SK-N-SH (cell line): Measurements from ENCODE around the gene TREML4. TPM values are rescaled to one million over a fixed set of nuclear protein-coding genes. Genes with fewer than 3 reads are reported as not detected.
A peak's percentile ranks its signal among the peaks of the same experiment; 100 is the strongest.

Experiments used
- CTCF ChIA-PET: fragments of 300-600, 350-600 bp; formaldehyde crosslinking; extraction: SDS; loops from one replicate; lab custom pipeline; 2021; lab: Yijun Ruan, JAX
- POLR2A ChIA-PET: fragments of 350-600 bp; sonication (Branson Sonifier 250); formaldehyde crosslinking; extraction: SDS; loops from one replicate; lab custom pipeline; 2020; ENCODE audit warnings: antibody characterized with exemption, inconsistent platforms; lab: Yijun Ruan, JAX
- DNase-seq: peaks from one replicate; pipeline ENCODE4 v3.0.0; 2012
- H2AFZ ChIP-seq: fragments of 200-600 bp; sonication (generic); 2 replicates; pipeline ENCODE4 v1.8.1; 2016; ENCODE audit warnings: antibody characterized with exemption, mild to moderate bottlenecking, low read depth
- H3F3A ChIP-seq: fragments of 200-600 bp; sonication (generic); replicated peaks from 2 replicates; pipeline ENCODE3; 2016; ENCODE audit warnings: antibody characterized with exemption, mild to moderate bottlenecking; ENCODE audit not compliant: insufficient read depth
- H3K27ac ChIP-seq, 2 experiments: fragments of 200-500 bp in 1 of 2; fragments of 200-600 bp in 1 of 2; sonication (Bioruptor generic) in 1 of 2; sonication (generic), shearing (Covaris generic) in 1 of 2; 2 replicates each; pipeline versions ENCODE4 v1.5.1 to v1.6.1; 2014 to 2016; ENCODE audit warnings: low read depth in 2 of 2, inconsistent platforms in 1 of 2, low read length in 1 of 2, mild to moderate bottlenecking in 1 of 2, mixed read lengths in 1 of 2
- H3K27me3 ChIP-seq: fragments of 200-600 bp; sonication (generic), shearing (Covaris generic); 2 replicates; pipeline ENCODE4 v1.6.1; 2016; ENCODE audit warnings: mixed run types; ENCODE audit not compliant: insufficient read depth
- H3K36me3 ChIP-seq, 2 experiments: fragments of 200-500 bp in 1 of 2; fragments of 200-600 bp in 1 of 2; sonication (Bioruptor generic) in 1 of 2; sonication (generic) in 1 of 2; replicated peaks in 1 of 2; 2 replicates each; pipeline versions ENCODE3 to v1.5.1; 2014 to 2016; ENCODE audit warnings: low read length in 1 of 2, mild to moderate bottlenecking in 1 of 2; ENCODE audit not compliant: insufficient read depth in 2 of 2, control insufficient read depth in 1 of 2
- H3K4me1 ChIP-seq, 2 experiments: fragments of 200-500 bp in 1 of 2; fragments of 200-600 bp in 1 of 2; sonication (Bioruptor generic) in 1 of 2; sonication (generic), shearing (Covaris generic) in 1 of 2; 2 replicates each; pipeline versions ENCODE4 v1.5.1 to v1.6.1; 2014 to 2016; ENCODE audit warnings: low read depth in 1 of 2, low read length in 1 of 2, mixed run types in 1 of 2; ENCODE audit not compliant: insufficient read depth in 2 of 2, control insufficient read depth in 1 of 2
- H3K4me2 ChIP-seq: fragments of 200-600 bp; sonication (generic), shearing (Covaris generic); 2 replicates; pipeline ENCODE4 v1.6.1; 2017; ENCODE audit warnings: mixed run types
- H3K4me3 ChIP-seq, 2 experiments: fragments of 200-500 bp in 1 of 2; fragments of 200-600 bp in 1 of 2; sonication (Bioruptor generic) in 1 of 2; sonication (generic), shearing (Covaris generic) in 1 of 2; 2 replicates each; pipeline versions ENCODE4 v1.5.1 to v1.8.1; 2014 to 2016; ENCODE audit warnings: low read depth in 2 of 2, inconsistent platforms in 1 of 2, low read length in 1 of 2, mild to moderate bottlenecking in 1 of 2, mixed read lengths in 1 of 2, moderate library complexity in 1 of 2
- H3K79me2 ChIP-seq: fragments of 200-600 bp; sonication (generic); 2 replicates; pipeline ENCODE4 v1.8.1; 2017; ENCODE audit warnings: mild to moderate bottlenecking; ENCODE audit not compliant: insufficient read depth
- H3K9ac ChIP-seq: fragments of 200-600 bp; sonication (generic); 2 replicates; pipeline ENCODE4 v1.6.1; 2017; ENCODE audit warnings: mixed run types
- H3K9me2 ChIP-seq: fragments of 200-600 bp; sonication (generic); 2 replicates; pipeline ENCODE4 v1.6.1; 2017; ENCODE audit warnings: mixed run types
- H3K9me3 ChIP-seq: fragments of 200-600 bp; sonication (generic); 2 replicates; pipeline ENCODE4 v1.6.1; 2017; ENCODE audit warnings: mixed run types, mild to moderate bottlenecking, moderate library complexity
- H4K20me1 ChIP-seq: fragments of 200-600 bp; sonication (generic); 2 replicates; pipeline ENCODE4 v1.6.1; 2017; ENCODE audit warnings: mild to moderate bottlenecking, mixed run types; ENCODE audit not compliant: insufficient read depth
- CHD2 ChIP-seq: fragments of 150-350 bp; IDR thresholded peaks from 2 replicates; pipeline ENCODE4 v1.6.1; 2018; ENCODE audit warnings: low read length; ENCODE audit not compliant: partially characterized antibody
- ELF1 ChIP-seq: IDR thresholded peaks from 2 replicates; pipeline ENCODE4 v1.4.0; 2012
- EP300 ChIP-seq, 2 experiments: IDR thresholded peaks; 2 replicates each; pipeline versions ENCODE4 v1.4.0 to v1.6.1; 2012; ENCODE audit warnings: borderline replicate concordance in 1 of 2, low read depth in 1 of 2, low read length in 1 of 2
- EZH2phosphoT487 ChIP-seq: fragments of 200-600 bp; sonication (generic); IDR thresholded peaks from 2 replicates; pipeline ENCODE4 v1.6.1; 2017; ENCODE audit warnings: low read depth, mixed run types, mild to moderate bottlenecking, antibody characterized with exemption, moderate library complexity, borderline replicate concordance
- FOSL2 ChIP-seq: IDR thresholded peaks from 2 replicates; pipeline ENCODE4 v1.4.0; 2012; ENCODE audit warnings: low read depth, mild to moderate bottlenecking, moderate library complexity, borderline replicate concordance
- GATA2 ChIP-seq: sonication (generic); formaldehyde crosslinking; IDR thresholded peaks from 2 replicates; pipeline ENCODE4 v1.5.0; 2020; ENCODE audit warnings: mild to moderate bottlenecking, missing genetic modification reagents
- MEF2A ChIP-seq: IDR thresholded peaks from 2 replicates; pipeline ENCODE4 v1.4.0; 2012; ENCODE audit warnings: low read depth, borderline replicate concordance
- MXI1 ChIP-seq: IDR thresholded peaks from 2 replicates; pipeline ENCODE4 v1.6.1; 2012; ENCODE audit warnings: mild to moderate bottlenecking, low read depth, low read length, improper control_type of control experiment
- NRF1 ChIP-seq: IDR thresholded peaks from 2 replicates; pipeline ENCODE4 v1.6.1; 2012; ENCODE audit warnings: low read depth, mild to moderate bottlenecking, low read length
- POLR2AphosphoS5 ChIP-seq: IDR thresholded peaks from 2 replicates; pipeline ENCODE4 v1.6.1; 2012; ENCODE audit warnings: low read depth, low read length
- RAD21 ChIP-seq: IDR thresholded peaks from 2 replicates; pipeline ENCODE4 v1.6.1; 2012; ENCODE audit warnings: mild to moderate bottlenecking, low read length
- RCOR1 ChIP-seq: fragments of 150-350 bp; IDR thresholded peaks from 2 replicates; pipeline ENCODE4 v1.6.1; 2017; ENCODE audit warnings: antibody characterized with exemption, low read length
- RFX5 ChIP-seq: IDR thresholded peaks from 2 replicates; pipeline ENCODE4 v1.6.1; 2012; ENCODE audit warnings: mild to moderate bottlenecking, improper control_type of control experiment, low read length
- SMC3 ChIP-seq: IDR thresholded peaks from 2 replicates; pipeline ENCODE4 v1.6.1; 2012; ENCODE audit warnings: low read depth, low read length, improper control_type of control experiment
- TAF1 ChIP-seq: IDR thresholded peaks from 2 replicates; pipeline ENCODE4 v1.6.1; 2012; ENCODE audit warnings: low read depth, mild to moderate bottlenecking, low read length, moderate library complexity, borderline replicate concordance
- TEAD4 ChIP-seq: IDR thresholded peaks from 2 replicates; pipeline ENCODE4 v1.4.0; 2012; ENCODE audit warnings: mild to moderate bottlenecking, borderline replicate concordance; ENCODE audit not compliant: insufficient read depth
- WGBS: methylation state at CpG from one replicate; pipeline ENCODE4 v1.1.6; 2017; ENCODE audit warnings: low lambda C conversion rate; 5-methylcytosine and 5-hydroxymethylcytosine counted together
- polyA plus RNA-seq, 3 experiments: library from polyadenylated mRNA; depleted of rRNA; stranded (reverse); fragments of >200 nt; gene quantifications; 2 replicates each; pipeline ENCODE4 v1.2.3, GENCODE V29; 2012
- TF ChIP-seq, protein P1 (sequence below): IDR thresholded peaks from 2 replicates; pipeline ENCODE4; 2012
- TF ChIP-seq, protein P2 (sequence below): IDR thresholded peaks from 2 replicates; pipeline ENCODE4 v1.4.0; 2012; ENCODE audit warnings: low read depth, borderline replicate concordance
- TF ChIP-seq, protein P3 (sequence below): IDR thresholded peaks from 2 replicates; pipeline ENCODE4 v1.4.0; 2012; ENCODE audit warnings: low read depth
- TF ChIP-seq, protein P4 (sequence below): IDR thresholded peaks from 2 replicates; pipeline ENCODE4 v1.6.1; 2012; ENCODE audit warnings: mild to moderate bottlenecking, low read depth, low read length, moderate library complexity
- TF ChIP-seq, protein P5 (sequence below): IDR thresholded peaks from 2 replicates; pipeline ENCODE4 v1.4.0; 2012; ENCODE audit warnings: low read depth, borderline replicate concordance

TREML4 gene
- polyA plus RNA-seq, 1 of the 3 experiments (the other 2 are of a cell fraction), result not detected

DNA sequence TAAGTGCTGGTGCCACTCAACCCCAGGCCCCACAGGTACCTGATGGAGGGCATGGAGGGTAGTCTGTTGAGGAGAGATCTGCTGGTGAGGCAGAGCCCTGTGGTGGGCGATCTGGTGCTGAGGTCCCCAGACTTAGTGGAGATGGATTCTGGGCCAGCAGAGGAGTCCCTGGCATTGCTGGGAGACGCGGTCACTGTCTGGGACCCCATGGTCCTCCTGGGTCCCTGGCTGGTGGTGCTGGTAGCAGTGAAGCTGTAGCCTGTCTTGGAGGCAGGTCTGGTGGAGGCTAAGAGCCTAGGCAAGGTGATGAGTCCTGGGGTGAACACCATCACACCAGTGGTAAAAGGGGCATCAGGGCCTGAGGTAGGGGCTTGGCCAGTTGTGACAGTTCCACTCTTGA lies 33.8 kb upstream of the TREML4 start:
- H3K79me2 ChIP-seq, result no peaks in the 10 kb centered on the region
- TF ChIP-seq, protein P1, sequence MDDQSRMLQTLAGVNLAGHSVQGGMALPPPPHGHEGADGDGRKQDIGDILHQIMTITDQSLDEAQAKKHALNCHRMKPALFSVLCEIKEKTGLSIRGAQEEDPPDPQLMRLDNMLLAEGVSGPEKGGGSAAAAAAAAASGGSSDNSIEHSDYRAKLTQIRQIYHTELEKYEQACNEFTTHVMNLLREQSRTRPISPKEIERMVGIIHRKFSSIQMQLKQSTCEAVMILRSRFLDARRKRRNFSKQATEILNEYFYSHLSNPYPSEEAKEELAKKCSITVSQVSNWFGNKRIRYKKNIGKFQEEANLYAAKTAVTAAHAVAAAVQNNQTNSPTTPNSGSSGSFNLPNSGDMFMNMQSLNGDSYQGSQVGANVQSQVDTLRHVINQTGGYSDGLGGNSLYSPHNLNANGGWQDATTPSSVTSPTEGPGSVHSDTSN, result no peak
- TF ChIP-seq, protein P2, sequence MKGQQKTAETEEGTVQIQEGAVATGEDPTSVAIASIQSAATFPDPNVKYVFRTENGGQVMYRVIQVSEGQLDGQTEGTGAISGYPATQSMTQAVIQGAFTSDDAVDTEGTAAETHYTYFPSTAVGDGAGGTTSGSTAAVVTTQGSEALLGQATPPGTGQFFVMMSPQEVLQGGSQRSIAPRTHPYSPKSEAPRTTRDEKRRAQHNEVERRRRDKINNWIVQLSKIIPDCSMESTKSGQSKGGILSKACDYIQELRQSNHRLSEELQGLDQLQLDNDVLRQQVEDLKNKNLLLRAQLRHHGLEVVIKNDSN, result no peak
- TF ChIP-seq, protein P3, sequence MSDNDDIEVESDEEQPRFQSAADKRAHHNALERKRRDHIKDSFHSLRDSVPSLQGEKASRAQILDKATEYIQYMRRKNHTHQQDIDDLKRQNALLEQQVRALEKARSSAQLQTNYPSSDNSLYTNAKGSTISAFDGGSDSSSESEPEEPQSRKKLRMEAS, result no peak
- no peak for TF ChIP-seq EZH2phosphoT487
- TF ChIP-seq, all 33 proteins: peak for 0
- Histone ChIP-seq H3K27ac (no peak overlapping the region), H3K9ac (no peak overlapping the region), H2AFZ (no peak overlapping the region), H3K27me3 (peaks cover 36% of the 10 kb centered on the region; the same call in 1 of the 2 replicates), H3K4me2 (no peak overlapping the region), H3K9me2 (no peaks in the 10 kb centered on the region), H3K4me1 (no peaks in the 10 kb centered on the region), H3K4me3 (no peak overlapping the region), H3F3A (no peaks in the 10 kb centered on the region), H3K36me3 (no peaks in the 10 kb centered on the region), H3K9me3 (no peaks in the 10 kb centered on the region), H4K20me1 (no peaks in the 10 kb centered on the region)
- WGBS, result 0% methylated on average over 1 of the region's 3 CpGs
- POLR2A ChIA-PET, result no interaction called here
- CTCF ChIA-PET, result no interaction called here
- no peak for DNase-seq

DNA sequence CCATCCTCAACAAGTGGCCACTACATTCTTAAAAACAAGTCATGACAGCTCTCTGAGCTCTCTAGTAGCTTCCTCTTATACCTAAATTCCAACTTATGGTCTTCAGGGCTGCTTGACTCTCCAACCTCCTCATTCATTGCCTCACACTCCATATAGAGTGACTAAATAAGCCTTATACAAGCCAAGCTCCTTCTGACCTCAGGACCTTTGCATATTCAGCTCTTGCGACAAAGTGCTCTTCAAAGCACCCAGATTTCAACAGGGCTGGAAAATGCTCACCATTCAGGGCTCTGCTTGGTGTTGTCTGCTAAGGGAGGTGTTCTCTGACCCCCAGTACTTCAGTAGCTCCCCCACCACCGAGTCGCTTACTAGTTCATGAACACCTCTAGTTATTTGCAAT lies 30.9 kb upstream of the TREML4 start:
- Histone ChIP-seq H3K9me3 (no peaks in the 10 kb centered on the region), H3K9ac (no peak overlapping the region), H3K4me2 (no peak overlapping the region), H3K4me1 (no peaks in the 10 kb centered on the region), H3K27ac (no peak overlapping the region), H3K9me2 (no peaks in the 10 kb centered on the region), H3K36me3 (no peaks in the 10 kb centered on the region), H2AFZ (no peak overlapping the region), H4K20me1 (no peaks in the 10 kb centered on the region), H3F3A (no peaks in the 10 kb centered on the region), H3K79me2 (no peaks in the 10 kb centered on the region), H3K27me3 (peaks cover 36% of the 10 kb centered on the region; the same call in 1 of the 2 replicates), H3K4me3 (0 out of 4 replicates have a peak overlapping the region, but pooled peaks of 1 of the 2 experiments have one; percentile 6)
- POLR2A ChIA-PET, result no interaction called here
- DNase-seq, result no peak
- CTCF ChIA-PET, result interaction anchor here (1.2 to 1.5 kb wide), 2 partner anchors 15 to 110 kb away, joined by 3 to 5 read pairs; no protein-coding TSS in a partner anchor
- WGBS, result 22% methylated on average over 3 of the region's 3 CpGs
- TF ChIP-seq CHD2 (no peak), TAF1 (no peak), MXI1 (no peak), TEAD4 (no peak), EP300 (IDR thresholded peaks at IDR 0.05; ENCODE audit: borderline replicate concordance in 1 of 2, low read depth in 1 of 2, low read length in 1 of 2) (no peak), FOSL2 (no peak), RCOR1 (no peak), MEF2A (no peak), RAD21 (no peak), ELF1 (no peak), POLR2AphosphoS5 (no peak), SMC3 (no peak), GATA2 (no peak), NRF1 (no peak), RFX5 (no peak)
- TF ChIP-seq, protein P4, sequence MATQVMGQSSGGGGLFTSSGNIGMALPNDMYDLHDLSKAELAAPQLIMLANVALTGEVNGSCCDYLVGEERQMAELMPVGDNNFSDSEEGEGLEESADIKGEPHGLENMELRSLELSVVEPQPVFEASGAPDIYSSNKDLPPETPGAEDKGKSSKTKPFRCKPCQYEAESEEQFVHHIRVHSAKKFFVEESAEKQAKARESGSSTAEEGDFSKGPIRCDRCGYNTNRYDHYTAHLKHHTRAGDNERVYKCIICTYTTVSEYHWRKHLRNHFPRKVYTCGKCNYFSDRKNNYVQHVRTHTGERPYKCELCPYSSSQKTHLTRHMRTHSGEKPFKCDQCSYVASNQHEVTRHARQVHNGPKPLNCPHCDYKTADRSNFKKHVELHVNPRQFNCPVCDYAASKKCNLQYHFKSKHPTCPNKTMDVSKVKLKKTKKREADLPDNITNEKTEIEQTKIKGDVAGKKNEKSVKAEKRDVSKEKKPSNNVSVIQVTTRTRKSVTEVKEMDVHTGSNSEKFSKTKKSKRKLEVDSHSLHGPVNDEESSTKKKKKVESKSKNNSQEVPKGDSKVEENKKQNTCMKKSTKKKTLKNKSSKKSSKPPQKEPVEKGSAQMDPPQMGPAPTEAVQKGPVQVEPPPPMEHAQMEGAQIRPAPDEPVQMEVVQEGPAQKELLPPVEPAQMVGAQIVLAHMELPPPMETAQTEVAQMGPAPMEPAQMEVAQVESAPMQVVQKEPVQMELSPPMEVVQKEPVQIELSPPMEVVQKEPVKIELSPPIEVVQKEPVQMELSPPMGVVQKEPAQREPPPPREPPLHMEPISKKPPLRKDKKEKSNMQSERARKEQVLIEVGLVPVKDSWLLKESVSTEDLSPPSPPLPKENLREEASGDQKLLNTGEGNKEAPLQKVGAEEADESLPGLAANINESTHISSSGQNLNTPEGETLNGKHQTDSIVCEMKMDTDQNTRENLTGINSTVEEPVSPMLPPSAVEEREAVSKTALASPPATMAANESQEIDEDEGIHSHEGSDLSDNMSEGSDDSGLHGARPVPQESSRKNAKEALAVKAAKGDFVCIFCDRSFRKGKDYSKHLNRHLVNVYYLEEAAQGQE, result no peak
- TF ChIP-seq, protein P5, sequence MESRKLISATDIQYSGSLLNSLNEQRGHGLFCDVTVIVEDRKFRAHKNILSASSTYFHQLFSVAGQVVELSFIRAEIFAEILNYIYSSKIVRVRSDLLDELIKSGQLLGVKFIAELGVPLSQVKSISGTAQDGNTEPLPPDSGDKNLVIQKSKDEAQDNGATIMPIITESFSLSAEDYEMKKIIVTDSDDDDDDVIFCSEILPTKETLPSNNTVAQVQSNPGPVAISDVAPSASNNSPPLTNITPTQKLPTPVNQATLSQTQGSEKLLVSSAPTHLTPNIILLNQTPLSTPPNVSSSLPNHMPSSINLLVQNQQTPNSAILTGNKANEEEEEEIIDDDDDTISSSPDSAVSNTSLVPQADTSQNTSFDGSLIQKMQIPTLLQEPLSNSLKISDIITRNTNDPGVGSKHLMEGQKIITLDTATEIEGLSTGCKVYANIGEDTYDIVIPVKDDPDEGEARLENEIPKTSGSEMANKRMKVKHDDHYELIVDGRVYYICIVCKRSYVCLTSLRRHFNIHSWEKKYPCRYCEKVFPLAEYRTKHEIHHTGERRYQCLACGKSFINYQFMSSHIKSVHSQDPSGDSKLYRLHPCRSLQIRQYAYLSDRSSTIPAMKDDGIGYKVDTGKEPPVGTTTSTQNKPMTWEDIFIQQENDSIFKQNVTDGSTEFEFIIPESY, result no peak
